ENCODE results near the gene CCDC179. TPM values are rescaled to one million over a fixed set of nuclear protein-coding genes. Genes with fewer than 3 reads are reported as not detected.

CCDC179 gene
- total RNA-seq (2022; extraction: Qiagen RNA extraction; ENCODE audit: low read depth): not detected in 5 replicates

GRCh38 chr11:22860241-22860640 is at the start of gene CCDC179:
CCDC179 (minus strand) TSS chr11:22860474; CDS start chr11:22860421, 53 bp downstream.

GRCh38 chr11:22829231-22830081 is 30.8 kb downstream of the CCDC179 start, which contains the start of gene SVIP:
SVIP (minus strand) TSS chr11:22829801; CDS start chr11:22829748, 53 bp downstream.

Other genes starting within 250 kb of the CCDC179 start
- 7.2 to 9.8 TPM (median 7.9 TPM) in 5 replicates for gene FANCF, start 234.7 kb downstream of the CCDC179 start, total RNA-seq (2022; extraction: Qiagen RNA extraction; ENCODE audit: low read depth)
- 0.56 to 1.3 TPM (median 1.0 TPM) in 5 replicates for gene GAS2, start 193.9 kb downstream of the CCDC179 start, total RNA-seq (2022; extraction: Qiagen RNA extraction; ENCODE audit: low read depth)
- gene SVIP, start 30.7 kb downstream of the CCDC179 start, total RNA-seq (2022; extraction: Qiagen RNA extraction; ENCODE audit: low read depth): 7.6 to 19.5 TPM (median 16.2 TPM) in 5 replicates